ENCODE measurements around the gene ANXA1.
A peak's percentile ranks its signal among the peaks of the same experiment; 100 is the strongest.

ANXA1 gene

GRCh38 chr9:73151653-73152542 is at the start of gene ANXA1:
TSS of gene ANXA1 (plus strand) at chr9:73151865. CDS start at chr9:73158536, 6,671 bp downstream.
- no peak for DNase-seq

- DNase-seq: no peak
These were observed 47.3 kb upstream of the ANXA1 start for GRCh38 chr9:73104342-73104741.

GRCh38 chr9:73104921-73105320 is 46.7 kb upstream of the ANXA1 start:
- DNase-seq: no peak

GRCh38 chr9:73107489-73108069 is 44.1 kb upstream of the ANXA1 start:
- DNase-seq: peak; percentile 1

GRCh38 chr9:73114058-73114457 is 37.6 kb upstream of the ANXA1 start:
- no peak for DNase-seq

- DNase-seq: no peak
These were observed 36.7 kb upstream of the ANXA1 start for GRCh38 chr9:73114958-73115357.

GRCh38 chr9:73116031-73116430 is 35.6 kb upstream of the ANXA1 start:
- DNase-seq: no peak

GRCh38 chr9:73116880-73117279 is 34.8 kb upstream of the ANXA1 start:
- DNase-seq: no peak

- DNase-seq: no peak
These were observed 33.4 kb upstream of the ANXA1 start for GRCh38 chr9:73118286-73118685.

GRCh38 chr9:73118898-73119554 is 32.6 kb upstream of the ANXA1 start:
- DNase-seq: no peak

GRCh38 chr9:73121375-73121935 is 30.2 kb upstream of the ANXA1 start:
- DNase-seq: no peak

GRCh38 chr9:73125651-73126050 is 26.0 kb upstream of the ANXA1 start:
- DNase-seq: no peak

GRCh38 chr9:73129941-73130685 is 21.6 kb upstream of the ANXA1 start:
- DNase-seq: no peak

GRCh38 chr9:73131461-73131860 is 20.2 kb upstream of the ANXA1 start:
- DNase-seq: no peak

GRCh38 chr9:73132034-73132776 is 19.5 kb upstream of the ANXA1 start:
- peak; percentile 65 for DNase-seq

- no peak for DNase-seq
These were observed 18.5 kb upstream of the ANXA1 start for GRCh38 chr9:73133022-73133651.

- no peak for DNase-seq
These were observed 17.7 kb upstream of the ANXA1 start for GRCh38 chr9:73133921-73134407.

- DNase-seq: no peak
These were observed 16.3 kb upstream of the ANXA1 start for GRCh38 chr9:73135394-73135793.

GRCh38 chr9:73137286-73137899 is 14.3 kb upstream of the ANXA1 start:
- no peak for DNase-seq

GRCh38 chr9:73137914-73138313 is 13.8 kb upstream of the ANXA1 start:
- no peak for DNase-seq

- no peak for DNase-seq
These were observed 13.1 kb upstream of the ANXA1 start for GRCh38 chr9:73138516-73138915.

Data from midbrain (tissue), 1 donor.